ENCODE results near the gene MRO. TPM values are rescaled to one million over a fixed set of nuclear protein-coding genes. Genes with fewer than 3 reads are reported as not detected.

MRO gene
- polyA plus RNA-seq, 2 of the 4 experiments (the other 2 are of a cell fraction): 0.31 to 0.39 TPM

GRCh38 chr18:50806208-50806616 lies 13.6 kb downstream of the MRO start:
- Histone ChIP-seq H3K27ac (no peak overlapping the region), H3K4me3 (no peak overlapping the region), H3K4me2 (no peak overlapping the region), H3K9me3 (no peaks in the 10 kb centered on the region), H3K4me1 (no peaks in the 10 kb centered on the region)
- no peak for TF ChIP-seq EHMT2 (IDR thresholded peaks at IDR 0.05; ENCODE audit: low read depth)
- TF ChIP-seq BHLHE40 (IDR thresholded peaks at IDR 0.05; ENCODE audit: low read depth, low read length): no peak
- TF ChIP-seq RNF2 (IDR thresholded peaks at IDR 0.05; ENCODE audit: borderline replicate concordance, low read depth): no peak
- no peak for TF ChIP-seq MAX (IDR thresholded peaks at IDR 0.05)
- no peak for TF ChIP-seq EHF (CRISPR knock-in tag; IDR thresholded peaks at IDR 0.05)
- no peak for TF ChIP-seq HMGXB4 (CRISPR knock-in tag; IDR thresholded peaks at IDR 0.05; ENCODE audit: borderline replicate concordance)
- no peak for TF ChIP-seq HOXB13 (CRISPR knock-in tag; IDR thresholded peaks at IDR 0.05; ENCODE audit: low read depth)
- TF ChIP-seq MAZ (IDR thresholded peaks at IDR 0.05; ENCODE audit: borderline replicate concordance, low read depth, low read length): no peak
- TF ChIP-seq JUN (IDR thresholded peaks at IDR 0.05): no peak
- no peak for TF ChIP-seq NPAS2 (CRISPR knock-in tag; IDR thresholded peaks at IDR 0.05; ENCODE audit: borderline replicate concordance)
- TF ChIP-seq KDM1A (IDR thresholded peaks at IDR 0.05; ENCODE audit: low read depth): no peak
- TF ChIP-seq REST (IDR thresholded peaks at IDR 0.05): no peak
- no peak for TF ChIP-seq CHD2 (IDR thresholded peaks at IDR 0.05; ENCODE audit: low read length, partially characterized antibody)
- no peak for TF ChIP-seq NFE2L2 (conservative IDR thresholded peaks at IDR 0.05; ENCODE audit: low read length)
- no peak for TF ChIP-seq MAFK (IDR thresholded peaks at IDR 0.05; ENCODE audit: partially characterized antibody)
- TF ChIP-seq SREBF2 (IDR thresholded peaks at IDR 0.05): no peak
- TF ChIP-seq CEBPB (IDR thresholded peaks at IDR 0.05): no peak
- FAIRE-seq (no peak), ATAC-seq (no peak), DNase-seq (ENCODE audit: low read depth in 1 of 2, low spot score in 1 of 2) (no peak)
- POLR2A ChIA-PET: no interaction called here
- WGBS (ENCODE audit: missing lambda C conversion rate): 80% methylated on average over 14 of the region's 15 CpGs
- CTCF ChIA-PET: no interaction called here

- FAIRE-seq: no peak
- H3K4me2 ChIP-seq: no peak overlapping the region
- 65% methylated on average over 5 of the region's 5 CpGs for WGBS (ENCODE audit: missing lambda C conversion rate)
- H3K27ac ChIP-seq: no peak overlapping the region
- DNase-seq (ENCODE audit: low read depth in 1 of 2, low spot score in 1 of 2): no peak
- no peak for ATAC-seq
- H3K4me3 ChIP-seq: no peak overlapping the region
- H3K4me1 ChIP-seq: no peaks in the 10 kb centered on the region
- CTCF ChIA-PET: no interaction called here
- POLR2A ChIA-PET: no interaction called here
- no peaks in the 10 kb centered on the region for H3K9me3 ChIP-seq
- TF ChIP-seq PBX3 (IDR thresholded peaks at IDR 0.05): no peak
- TF ChIP-seq SREBF2 (IDR thresholded peaks at IDR 0.05): no peak
- TF ChIP-seq JUN (IDR thresholded peaks at IDR 0.05): no peak
- TF ChIP-seq CBX8 (IDR thresholded peaks at IDR 0.05): no peak
- no peak for TF ChIP-seq ESRRA (IDR thresholded peaks at IDR 0.05; ENCODE audit: borderline replicate concordance, low read length)
- no peak for TF ChIP-seq CEBPB (IDR thresholded peaks at IDR 0.05)
- TF ChIP-seq EHMT2 (IDR thresholded peaks at IDR 0.05; ENCODE audit: low read depth): no peak
- TF ChIP-seq TFCP2L1 (CRISPR knock-in tag; IDR thresholded peaks at IDR 0.05): no peak
- TF ChIP-seq ZC3H11A (IDR thresholded peaks at IDR 0.05): no peak
- no peak for TF ChIP-seq CBX2 (IDR thresholded peaks at IDR 0.05; ENCODE audit: borderline replicate concordance, low read depth)
- TF ChIP-seq NPAS2 (CRISPR knock-in tag; IDR thresholded peaks at IDR 0.05; ENCODE audit: borderline replicate concordance): no peak
- TF ChIP-seq MYC (IDR thresholded peaks at IDR 0.05; ENCODE audit: borderline replicate concordance, low read length): no peak
- TF ChIP-seq CHD4 (IDR thresholded peaks at IDR 0.05; ENCODE audit: borderline replicate concordance): no peak
- TF ChIP-seq MAFK (IDR thresholded peaks at IDR 0.05; ENCODE audit: partially characterized antibody): no peak
- TF ChIP-seq EP300 (IDR thresholded peaks at IDR 0.05): no peak
- no peak for TF ChIP-seq RFX5 (IDR thresholded peaks at IDR 0.05)
- no peak for TF ChIP-seq FOSL2 (IDR thresholded peaks at IDR 0.05)
- TF ChIP-seq FOSL2 (CRISPR knock-in tag; IDR thresholded peaks at IDR 0.05): no peak
- no peak for TF ChIP-seq BHLHE40 (IDR thresholded peaks at IDR 0.05; ENCODE audit: low read depth, low read length)
Measured at GRCh38 chr18:50805732-50806131, 14.1 kb downstream of the MRO start.

All from A549 (cell line).